ENCODE measurements around the gene NUMB. TPM values are rescaled to one million over a fixed set of nuclear protein-coding genes. Genes with fewer than 3 reads are reported as not detected.

Gene NUMB
- total and polyA plus RNA-seq, 2 donors, result 15.9 to 38.3 TPM

GRCh38 chr14:73261075-73261474 lies 197.3 kb downstream of the NUMB start:
- no peaks in the 10 kb centered on the region for H3K4me1 ChIP-seq (ENCODE audit: control insufficient read depth in 2 of 2, insufficient read depth in 2 of 2, low read length in 2 of 2)
- no peak for DNase-seq (ENCODE audit: low read depth in 6 of 9, low spot score in 9 of 9)
- 93% methylated on average over 6 of the region's 6 CpGs for WGBS

GRCh38 chr14:73260574-73260973 lies 197.8 kb downstream of the NUMB start:
- 95% methylated on average over 11 of the region's 11 CpGs for WGBS
- no peak overlapping the region for H3K4me3 ChIP-seq (ENCODE audit: low read length in 2 of 2)
- H3K36me3 ChIP-seq (ENCODE audit: control insufficient read depth in 2 of 2, insufficient read depth in 2 of 2, low read length in 1 of 2), result no peaks in the 10 kb centered on the region
- no peaks in the 10 kb centered on the region for H3K27me3 ChIP-seq (ENCODE audit: control insufficient read depth in 2 of 2, insufficient read depth in 1 of 2, low read length in 1 of 2)
- no peak for DNase-seq (ENCODE audit: low read depth in 6 of 9, low spot score in 9 of 9)
- H3K27ac ChIP-seq (ENCODE audit: low read depth in 1 of 2, low read length in 1 of 2), result no peak overlapping the region
- no peaks in the 10 kb centered on the region for H3K9me3 ChIP-seq (ENCODE audit: control insufficient read depth in 2 of 2, insufficient read depth in 1 of 2, low read length in 1 of 2)
- H3K4me1 ChIP-seq (ENCODE audit: control insufficient read depth in 2 of 2, insufficient read depth in 2 of 2, low read length in 2 of 2), result no peaks in the 10 kb centered on the region

More at GRCh38 chr14:73261075-73261474, 197.3 kb downstream of the NUMB start:
- H3K27ac ChIP-seq (ENCODE audit: low read depth in 1 of 2, low read length in 1 of 2), result no peak overlapping the region
- H3K27me3 ChIP-seq (ENCODE audit: control insufficient read depth in 2 of 2, insufficient read depth in 1 of 2, low read length in 1 of 2), result no peaks in the 10 kb centered on the region
- no peaks in the 10 kb centered on the region for H3K9me3 ChIP-seq (ENCODE audit: control insufficient read depth in 2 of 2, insufficient read depth in 1 of 2, low read length in 1 of 2)
- H3K4me3 ChIP-seq (ENCODE audit: low read length in 2 of 2), result no peak overlapping the region
- H3K36me3 ChIP-seq (ENCODE audit: control insufficient read depth in 2 of 2, insufficient read depth in 2 of 2, low read length in 1 of 2), result no peaks in the 10 kb centered on the region

GRCh38 chr14:73259837-73260236 lies 198.5 kb downstream of the NUMB start:
- no peak for DNase-seq (ENCODE audit: low read depth in 6 of 9, low spot score in 9 of 9)
- H3K27ac ChIP-seq (ENCODE audit: low read depth in 1 of 2, low read length in 1 of 2), result no peak overlapping the region
- H3K27me3 ChIP-seq (ENCODE audit: control insufficient read depth in 2 of 2, insufficient read depth in 1 of 2, low read length in 1 of 2), result no peaks in the 10 kb centered on the region
- no peaks in the 10 kb centered on the region for H3K4me1 ChIP-seq (ENCODE audit: control insufficient read depth in 2 of 2, insufficient read depth in 2 of 2, low read length in 2 of 2)
- H3K4me3 ChIP-seq (ENCODE audit: low read length in 2 of 2), result no peak overlapping the region
- no peaks in the 10 kb centered on the region for H3K36me3 ChIP-seq (ENCODE audit: control insufficient read depth in 2 of 2, insufficient read depth in 2 of 2, low read length in 1 of 2)
- 97% methylated on average over 9 of the region's 9 CpGs for WGBS
- H3K9me3 ChIP-seq (ENCODE audit: control insufficient read depth in 2 of 2, insufficient read depth in 1 of 2, low read length in 1 of 2), result no peaks in the 10 kb centered on the region

GRCh38 chr14:73258845-73259611 lies 199.3 kb downstream of the NUMB start:
- Histone ChIP-seq H3K4me1 (ENCODE audit: control insufficient read depth in 2 of 2, insufficient read depth in 2 of 2, low read length in 2 of 2) (no peaks in the 10 kb centered on the region), H3K27ac (ENCODE audit: low read depth in 1 of 2, low read length in 1 of 2) (no peak overlapping the region), H3K4me3 (ENCODE audit: low read length in 2 of 2) (no peak overlapping the region), H3K27me3 (ENCODE audit: control insufficient read depth in 2 of 2, insufficient read depth in 1 of 2, low read length in 1 of 2) (no peaks in the 10 kb centered on the region), H3K36me3 (ENCODE audit: control insufficient read depth in 2 of 2, insufficient read depth in 2 of 2, low read length in 1 of 2) (no peaks in the 10 kb centered on the region), H3K9me3 (ENCODE audit: control insufficient read depth in 2 of 2, insufficient read depth in 1 of 2, low read length in 1 of 2) (no peaks in the 10 kb centered on the region)
- 95% methylated on average over 20 of the region's 20 CpGs for WGBS
- no peak for DNase-seq (ENCODE audit: low read depth in 6 of 9, low spot score in 9 of 9)

GRCh38 chr14:73258076-73258475 lies 200.3 kb downstream of the NUMB start:
- H3K27me3 ChIP-seq (ENCODE audit: control insufficient read depth in 2 of 2, insufficient read depth in 1 of 2, low read length in 1 of 2), result no peaks in the 10 kb centered on the region
- H3K27ac ChIP-seq (ENCODE audit: low read depth in 1 of 2, low read length in 1 of 2), result no peak overlapping the region
- no peaks in the 10 kb centered on the region for H3K36me3 ChIP-seq (ENCODE audit: control insufficient read depth in 2 of 2, insufficient read depth in 2 of 2, low read length in 1 of 2)
- DNase-seq (ENCODE audit: low read depth in 6 of 9, low spot score in 9 of 9), result no peak
- no peak overlapping the region for H3K4me3 ChIP-seq (ENCODE audit: low read length in 2 of 2)
- H3K4me1 ChIP-seq (ENCODE audit: control insufficient read depth in 2 of 2, insufficient read depth in 2 of 2, low read length in 2 of 2), result no peaks in the 10 kb centered on the region
- H3K9me3 ChIP-seq (ENCODE audit: control insufficient read depth in 2 of 2, insufficient read depth in 1 of 2, low read length in 1 of 2), result no peaks in the 10 kb centered on the region
- 92% methylated on average over 4 of the region's 4 CpGs for WGBS

- Histone ChIP-seq H3K27ac (ENCODE audit: low read depth in 1 of 2, low read length in 1 of 2) (no peak overlapping the region), H3K36me3 (ENCODE audit: control insufficient read depth in 2 of 2, insufficient read depth in 2 of 2, low read length in 1 of 2) (no peaks in the 10 kb centered on the region), H3K27me3 (ENCODE audit: control insufficient read depth in 2 of 2, insufficient read depth in 1 of 2, low read length in 1 of 2) (no peaks in the 10 kb centered on the region), H3K4me1 (ENCODE audit: control insufficient read depth in 2 of 2, insufficient read depth in 2 of 2, low read length in 2 of 2) (no peaks in the 10 kb centered on the region), H3K9me3 (ENCODE audit: control insufficient read depth in 2 of 2, insufficient read depth in 1 of 2, low read length in 1 of 2) (no peaks in the 10 kb centered on the region), H3K4me3 (ENCODE audit: low read length in 2 of 2) (no peak overlapping the region)
- WGBS, result 94% methylated on average over 9 of the region's 9 CpGs
- no peak for DNase-seq (ENCODE audit: low read depth in 6 of 9, low spot score in 9 of 9)
Measured at GRCh38 chr14:73255693-73256225, 202.6 kb downstream of the NUMB start.

GRCh38 chr14:73255005-73255400 lies 203.3 kb downstream of the NUMB start:
- DNase-seq (ENCODE audit: low read depth in 6 of 9, low spot score in 9 of 9), result no peak
- Histone ChIP-seq H3K9me3 (ENCODE audit: control insufficient read depth in 2 of 2, insufficient read depth in 1 of 2, low read length in 1 of 2) (no peaks in the 10 kb centered on the region), H3K4me3 (ENCODE audit: low read length in 2 of 2) (no peak overlapping the region), H3K36me3 (ENCODE audit: control insufficient read depth in 2 of 2, insufficient read depth in 2 of 2, low read length in 1 of 2) (no peaks in the 10 kb centered on the region), H3K27ac (ENCODE audit: low read depth in 1 of 2, low read length in 1 of 2) (no peak overlapping the region), H3K27me3 (ENCODE audit: control insufficient read depth in 2 of 2, insufficient read depth in 1 of 2, low read length in 1 of 2) (no peaks in the 10 kb centered on the region), H3K4me1 (ENCODE audit: control insufficient read depth in 2 of 2, insufficient read depth in 2 of 2, low read length in 2 of 2) (no peaks in the 10 kb centered on the region)
- 95% methylated on average over 6 of the region's 6 CpGs for WGBS

- Histone ChIP-seq H3K27ac (ENCODE audit: low read depth in 1 of 2, low read length in 1 of 2) (no peak overlapping the region), H3K9me3 (ENCODE audit: control insufficient read depth in 2 of 2, insufficient read depth in 1 of 2, low read length in 1 of 2) (no peaks in the 10 kb centered on the region), H3K27me3 (ENCODE audit: control insufficient read depth in 2 of 2, insufficient read depth in 1 of 2, low read length in 1 of 2) (no peaks in the 10 kb centered on the region), H3K36me3 (ENCODE audit: control insufficient read depth in 2 of 2, insufficient read depth in 2 of 2, low read length in 1 of 2) (no peaks in the 10 kb centered on the region), H3K4me3 (ENCODE audit: low read length in 2 of 2) (no peak overlapping the region), H3K4me1 (ENCODE audit: control insufficient read depth in 2 of 2, insufficient read depth in 2 of 2, low read length in 2 of 2) (no peaks in the 10 kb centered on the region)
- DNase-seq (ENCODE audit: low read depth in 6 of 9, low spot score in 9 of 9), result no peak
- 98% methylated on average over 28 of the region's 28 CpGs for WGBS
Measured at GRCh38 chr14:73254247-73255004, 203.9 kb downstream of the NUMB start.

GRCh38 chr14:73253721-73254120 lies 204.6 kb downstream of the NUMB start:
- WGBS, result 97% methylated on average over 12 of the region's 12 CpGs
- no peak overlapping the region for H3K27ac ChIP-seq (ENCODE audit: low read depth in 1 of 2, low read length in 1 of 2)
- no peaks in the 10 kb centered on the region for H3K27me3 ChIP-seq (ENCODE audit: control insufficient read depth in 2 of 2, insufficient read depth in 1 of 2, low read length in 1 of 2)
- H3K9me3 ChIP-seq (ENCODE audit: control insufficient read depth in 2 of 2, insufficient read depth in 1 of 2, low read length in 1 of 2), result no peaks in the 10 kb centered on the region
- no peaks in the 10 kb centered on the region for H3K36me3 ChIP-seq (ENCODE audit: control insufficient read depth in 2 of 2, insufficient read depth in 2 of 2, low read length in 1 of 2)
- DNase-seq (ENCODE audit: low read depth in 6 of 9, low spot score in 9 of 9), result no peak
- H3K4me1 ChIP-seq (ENCODE audit: control insufficient read depth in 2 of 2, insufficient read depth in 2 of 2, low read length in 2 of 2), result no peaks in the 10 kb centered on the region
- no peak overlapping the region for H3K4me3 ChIP-seq (ENCODE audit: low read length in 2 of 2)
